HG03571 (cell line): ENCODE measurements around the gene ARHGEF7.

Experiments
- ATAC-seq: cut with Tn5 transposase; IDR thresholded peaks from one replicate; pipeline ENCODE4 v1.9.1; 2021; ENCODE audit not compliant: unreplicated experiment

ARHGEF7 gene

GRCh38 chr13:111111376-111111937 lies 3.7 kb upstream of the ARHGEF7 start:
- no peak for ATAC-seq

GRCh38 chr13:111112196-111112595 lies 2.9 kb upstream of the ARHGEF7 start:
- ATAC-seq: no peak

GRCh38 chr13:111114362-111115060 lies 599 bp upstream of the ARHGEF7 start:
- no peak for ATAC-seq

- ATAC-seq: no peak
These were observed 933 bp downstream of the ARHGEF7 start for GRCh38 chr13:111115965-111116521.

GRCh38 chr13:111116856-111117255 lies 1.7 kb downstream of the ARHGEF7 start:
- ATAC-seq: no peak

- no peak for ATAC-seq
These were observed 2.2 kb downstream of the ARHGEF7 start for GRCh38 chr13:111117289-111117688.

- ATAC-seq: no peak
These were observed 2.9 kb downstream of the ARHGEF7 start for GRCh38 chr13:111117961-111118360.

- ATAC-seq: no peak
These were observed 3.9 kb downstream of the ARHGEF7 start for GRCh38 chr13:111118898-111119607.

GRCh38 chr13:111119966-111120365 lies 4.9 kb downstream of the ARHGEF7 start:
- ATAC-seq: no peak

GRCh38 chr13:111120422-111120821 lies 5.3 kb downstream of the ARHGEF7 start:
- ATAC-seq: no peak

- no peak for ATAC-seq
These were observed 5.8 kb downstream of the ARHGEF7 start for GRCh38 chr13:111120913-111121312.

- no peak for ATAC-seq
These were observed 6.4 kb downstream of the ARHGEF7 start for GRCh38 chr13:111121506-111121905.

GRCh38 chr13:111122056-111122455 lies 6.9 kb downstream of the ARHGEF7 start:
- no peak for ATAC-seq

- ATAC-seq: no peak
These were observed 7.5 kb downstream of the ARHGEF7 start for GRCh38 chr13:111122631-111123030.

GRCh38 chr13:111123221-111123620 lies 8.1 kb downstream of the ARHGEF7 start:
- ATAC-seq: no peak

GRCh38 chr13:111123649-111124048 lies 8.5 kb downstream of the ARHGEF7 start:
- ATAC-seq: no peak

- ATAC-seq: no peak
These were observed 11.4 kb downstream of the ARHGEF7 start for GRCh38 chr13:111126509-111126908.

- peak; percentile 95 for ATAC-seq
These were observed 14.5 kb downstream of the ARHGEF7 start for GRCh38 chr13:111129465-111130115.

- ATAC-seq: no peak
These were observed 15.0 kb downstream of the ARHGEF7 start for GRCh38 chr13:111130116-111130508.

- ATAC-seq: no peak
These were observed 15.9 kb downstream of the ARHGEF7 start for GRCh38 chr13:111131048-111131447.

GRCh38 chr13:111131611-111132010 lies 16.5 kb downstream of the ARHGEF7 start:
- ATAC-seq: no peak
